ENCODE results near the gene KLHL42. TPM values are rescaled to one million over a fixed set of nuclear protein-coding genes. Genes with fewer than 3 reads are reported as not detected.
"Not testable (repeated sequence)": the region's sequence is repeated elsewhere in the genome, so short reads cannot be mapped to it uniquely, and the experiment has no call there.

Gene KLHL42
- 46.9 and 48.8 TPM in 2 replicates for total RNA-seq
- long read RNA-seq, full-length matches to known transcripts, result 2 of 15 reads
- long read RNA-seq, partial matches to known transcripts, result 1 of 15 reads
- long read RNA-seq, other reads (novel, unspliced or antisense), result 12 of 15 reads

- DNase-seq (ENCODE audit: low spot score, unreplicated experiment), result peak; percentile 79
- peaks cover 20% of the 10 kb centered on the region for H3K4me1 Mint-ChIP-seq (ENCODE audit: low read depth)
- H3K9me3 Mint-ChIP-seq (ENCODE audit: low read depth), result no peaks in the 10 kb centered on the region
- H3K36me3 Mint-ChIP-seq (ENCODE audit: insufficient read depth), result peaks cover 18% of the 10 kb centered on the region
- H3K4me3 Mint-ChIP-seq (ENCODE audit: low read depth), result peak within 1 kb of the TSS; percentile 92
- no peaks in the 10 kb centered on the region for H3K27me3 Mint-ChIP-seq
- H3K27ac Mint-ChIP-seq, result peak within 1 kb of the TSS; percentile 98
- TF ChIP-seq CTCF (IDR thresholded peaks at IDR 0.05; ENCODE audit: unreplicated experiment), result no peak
Observed at GRCh38 chr12:27779920-27780611, at the start of gene KLHL42, which contains the start of gene MANSC4. Gene KLHL42 (plus strand): TSS chr12:27780233. CDS start chr12:27780331, 98 bp downstream. Gene MANSC4 (minus strand): TSS chr12:27780236. CDS start chr12:27771276, 8,960 bp downstream.

GRCh38 chr12:27732281-27732680, 47.8 kb upstream of the KLHL42 start:
- H3K4me1 Mint-ChIP-seq (ENCODE audit: low read depth), result peaks cover 3% of the 10 kb centered on the region
- H3K27me3 Mint-ChIP-seq, result no peaks in the 10 kb centered on the region
- DNase-seq (ENCODE audit: low spot score, unreplicated experiment), result no peak
- peaks cover 14% of the 10 kb centered on the region for H3K36me3 Mint-ChIP-seq (ENCODE audit: insufficient read depth)
- no peak overlapping the region for H3K4me3 Mint-ChIP-seq (ENCODE audit: low read depth)
- no peaks in the 10 kb centered on the region for H3K9me3 Mint-ChIP-seq (ENCODE audit: low read depth)
- H3K27ac Mint-ChIP-seq, result no peak overlapping the region
- peak; percentile 37 for TF ChIP-seq CTCF (IDR thresholded peaks at IDR 0.05; ENCODE audit: unreplicated experiment)

- no peak overlapping the region for H3K4me3 Mint-ChIP-seq (ENCODE audit: low read depth)
- H3K27me3 Mint-ChIP-seq, result no peaks in the 10 kb centered on the region
- H3K9me3 Mint-ChIP-seq (ENCODE audit: low read depth), result no peaks in the 10 kb centered on the region
- peak; percentile 99 for TF ChIP-seq CTCF (IDR thresholded peaks at IDR 0.05; ENCODE audit: unreplicated experiment)
- H3K36me3 Mint-ChIP-seq (ENCODE audit: insufficient read depth), result peaks cover 15% of the 10 kb centered on the region
- H3K27ac Mint-ChIP-seq, result no peak overlapping the region
- H3K4me1 Mint-ChIP-seq (ENCODE audit: low read depth), result peaks cover 3% of the 10 kb centered on the region
- no peak for DNase-seq (ENCODE audit: low spot score, unreplicated experiment)
Observed at GRCh38 chr12:27733052-27733656, 46.9 kb upstream of the KLHL42 start.

GRCh38 chr12:27733791-27734190, 46.2 kb upstream of the KLHL42 start:
- no peaks in the 10 kb centered on the region for H3K4me1 Mint-ChIP-seq (ENCODE audit: low read depth)

GRCh38 chr12:27734321-27734720, 45.7 kb upstream of the KLHL42 start:
- H3K27me3 Mint-ChIP-seq; H3K27ac Mint-ChIP-seq; H3K9me3 Mint-ChIP-seq (ENCODE audit: low read depth); DNase-seq (ENCODE audit: low spot score, unreplicated experiment); H3K4me1 Mint-ChIP-seq (ENCODE audit: low read depth); H3K4me3 Mint-ChIP-seq (ENCODE audit: low read depth): not testable (repeated sequence)
- peaks cover 19% of the 10 kb centered on the region for H3K36me3 Mint-ChIP-seq (ENCODE audit: insufficient read depth)

More at GRCh38 chr12:27733791-27734190, 46.2 kb upstream of the KLHL42 start:
- Mint-ChIP-seq H3K27me3 (no peaks in the 10 kb centered on the region), H3K27ac (no peak overlapping the region), H3K36me3 (ENCODE audit: insufficient read depth) (peaks cover 17% of the 10 kb centered on the region), H3K9me3 (ENCODE audit: low read depth) (no peaks in the 10 kb centered on the region), H3K4me3 (ENCODE audit: low read depth) (no peak overlapping the region)
- no peak for DNase-seq (ENCODE audit: low spot score, unreplicated experiment)
- TF ChIP-seq CTCF (IDR thresholded peaks at IDR 0.05; ENCODE audit: unreplicated experiment), result no peak
